Activated CD8-positive, alpha-beta memory T cell treated with anti-CD3 and anti-CD28 coated beads, Interleukin-2, amount 50 U/mL, for 1 hour (primary cell): Measurements from ENCODE around the gene CYTH4.

Experiments
- DNase-seq: peaks from one replicate; pipeline ENCODE4 v3.0.0-alpha.2; 2020; ENCODE audit errors: extremely low read depth

The CYTH4 gene

DNA sequence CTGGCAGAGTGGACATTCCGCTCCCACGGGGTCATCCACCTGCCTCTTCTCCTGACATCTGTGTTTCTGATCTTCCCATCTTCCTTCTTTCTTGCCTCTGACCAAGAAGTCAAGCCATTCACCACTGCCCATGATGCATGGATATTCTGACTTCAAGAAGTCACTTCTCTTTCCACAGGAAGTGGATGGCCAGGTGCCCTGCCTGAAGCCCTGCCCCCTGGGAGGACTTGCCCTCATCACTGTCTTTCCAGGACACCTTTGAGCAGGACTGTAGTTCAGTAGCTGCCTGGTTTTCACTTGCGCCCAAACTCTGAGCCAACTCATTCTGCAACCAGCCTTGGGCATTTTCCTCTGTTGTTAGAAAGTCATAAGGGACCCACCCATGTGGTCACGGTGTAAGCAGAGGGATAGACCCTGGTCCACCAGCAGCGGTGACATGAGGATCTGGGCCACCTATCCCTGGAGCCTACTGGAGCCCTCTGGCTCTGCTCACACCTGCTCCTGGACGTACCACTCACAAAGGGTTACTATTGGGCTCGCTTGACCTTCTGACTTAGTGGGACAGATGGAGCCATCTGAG, 6.9 kb downstream of the CYTH4 start:
- DNase-seq: no peak

DNA sequence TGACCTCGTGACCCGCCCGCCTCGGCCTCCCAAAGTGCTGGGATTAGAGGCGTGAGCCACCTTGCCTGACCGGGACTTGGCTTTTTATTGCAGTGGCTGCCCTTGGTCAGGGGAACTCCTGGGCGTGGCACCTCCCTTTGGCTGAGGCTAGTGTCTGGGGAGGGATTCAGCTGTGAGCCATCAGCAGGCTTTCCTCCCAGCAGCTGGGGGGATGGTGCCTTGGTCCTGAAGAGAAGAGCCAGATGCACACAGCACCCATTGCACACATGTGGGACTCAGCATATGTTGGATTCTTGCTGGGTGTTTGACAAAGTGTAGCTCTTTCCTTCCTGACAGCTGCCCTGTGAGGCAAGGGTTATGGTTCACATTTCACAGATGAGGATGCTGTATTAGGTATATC, 8.4 kb downstream of the CYTH4 start:
- no peak for DNase-seq

DNA sequence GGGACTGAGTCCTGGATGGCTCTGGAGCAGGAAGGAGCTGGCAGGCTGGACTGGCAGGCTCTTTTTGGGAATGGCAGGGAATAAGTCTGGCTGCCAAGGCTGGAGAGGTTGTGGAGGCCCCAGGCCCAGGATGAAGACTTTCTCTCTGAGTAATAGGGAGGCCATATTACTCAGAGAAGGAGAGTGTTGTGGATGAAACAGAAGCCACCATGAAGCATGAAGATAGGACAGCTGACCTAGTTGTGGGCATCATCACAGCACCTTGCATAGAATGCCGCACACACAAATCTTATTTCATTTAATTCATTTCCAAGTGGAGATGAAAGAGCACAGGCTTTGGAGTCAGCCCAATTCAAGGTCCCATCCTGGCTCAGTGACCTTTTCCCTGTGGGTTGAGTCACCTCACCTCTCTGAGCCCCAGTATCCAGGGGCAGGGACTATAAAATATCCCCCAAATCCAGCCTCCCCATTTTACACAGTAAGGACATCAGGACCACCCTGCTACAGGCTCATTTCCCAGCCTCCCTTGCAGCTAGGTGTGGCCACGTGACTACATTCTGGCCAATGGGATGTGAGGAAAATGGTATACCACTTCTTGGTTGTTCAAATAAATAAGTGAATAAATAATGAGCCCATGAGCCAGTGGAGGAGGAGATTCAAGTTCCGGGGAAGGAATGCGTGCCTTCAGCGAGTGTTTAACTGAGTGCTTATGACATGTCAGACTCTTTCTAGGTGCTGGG, 9.4 kb downstream of the CYTH4 start:
- DNase-seq: no peak

DNA sequence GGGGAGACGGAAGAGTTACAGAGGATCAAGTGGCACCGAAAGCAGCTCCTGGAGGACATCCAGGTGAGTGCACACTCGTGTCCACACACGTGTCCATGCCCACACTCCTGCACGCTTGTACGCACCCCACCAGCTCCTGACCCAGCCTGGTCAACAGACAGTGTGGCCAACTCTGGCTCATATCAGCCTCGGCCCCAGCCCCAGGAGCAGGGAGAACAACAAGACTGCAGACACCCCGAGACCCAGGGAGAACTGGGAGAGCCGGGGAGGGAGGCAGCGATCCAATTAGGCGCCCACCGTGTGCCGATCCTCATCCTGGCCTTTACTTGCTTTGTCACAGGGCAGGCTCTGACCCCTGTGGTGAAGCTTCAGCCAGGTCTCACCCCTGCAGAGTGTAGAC, 10.3 kb downstream of the CYTH4 start:
- no peak for DNase-seq

DNA sequence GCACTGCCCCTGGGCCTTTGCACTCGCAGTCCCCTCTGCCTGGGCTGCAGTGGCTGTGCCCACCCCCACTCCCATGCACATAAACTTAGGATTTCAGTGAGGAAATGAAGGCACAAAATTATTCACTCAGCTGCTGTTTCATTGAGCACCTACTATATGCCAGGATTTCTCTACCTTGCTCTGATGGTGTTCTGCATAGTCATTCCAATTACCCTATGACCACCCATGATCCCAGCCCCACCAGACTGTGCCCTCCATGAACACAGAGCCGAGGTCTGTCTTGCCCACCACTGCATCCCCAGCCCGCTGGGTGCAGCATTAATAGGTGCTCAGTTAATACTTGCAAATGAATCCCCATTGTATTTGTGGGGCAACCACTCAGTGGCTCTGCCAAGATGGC, 10.9 kb downstream of the CYTH4 start:
- DNase-seq: no peak

DNA sequence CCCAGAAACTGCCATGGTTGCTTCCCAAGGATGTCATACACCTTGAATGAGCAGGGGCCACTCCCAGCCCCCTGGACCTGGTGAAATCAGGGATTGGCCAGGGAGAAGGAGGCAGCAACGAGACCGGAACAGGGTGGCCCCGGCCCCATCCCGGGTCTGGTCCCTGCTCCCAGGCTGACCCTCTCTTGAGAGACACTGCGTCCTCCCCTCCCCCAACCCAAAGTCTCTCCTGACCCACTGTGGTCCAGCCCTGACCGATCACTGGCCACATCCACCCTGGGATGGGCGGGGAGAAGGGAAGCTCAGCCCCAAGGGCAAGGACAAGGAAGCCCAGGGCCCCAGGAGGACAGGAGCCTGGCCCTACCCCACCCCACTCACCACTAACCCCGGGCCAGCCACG, 12.4 kb downstream of the CYTH4 start:
- DNase-seq: no peak

DNA sequence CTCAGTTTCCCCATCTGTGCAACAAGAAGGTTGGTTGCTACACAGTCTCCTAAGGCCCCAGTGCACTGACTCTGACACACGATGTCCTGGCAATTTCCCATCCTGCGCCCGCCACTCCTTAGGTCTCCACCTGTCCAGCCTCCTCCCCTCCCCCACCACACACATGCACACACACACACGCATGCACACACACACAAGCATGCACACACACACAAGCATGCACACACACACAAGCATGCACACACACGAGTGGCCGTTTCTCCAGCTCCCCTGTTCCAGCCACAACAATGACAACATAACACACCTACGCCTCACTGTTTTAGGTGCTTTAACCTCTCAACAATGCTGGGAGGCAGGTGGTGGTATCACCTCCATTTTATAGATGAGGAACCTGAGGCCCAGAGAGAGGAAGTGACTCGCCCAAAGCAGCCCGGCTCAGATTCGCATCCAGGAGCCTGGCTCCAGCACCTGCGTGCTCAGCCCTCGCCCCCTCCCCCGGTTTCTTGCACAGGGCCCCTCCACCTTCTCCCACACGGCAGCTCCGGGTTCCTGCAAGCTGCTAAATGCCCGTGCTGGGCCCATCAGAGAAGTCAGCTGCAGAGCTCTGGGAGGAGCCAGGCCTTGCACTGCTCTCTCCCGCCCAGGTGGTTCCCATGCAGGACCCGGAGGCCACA, 13.0 kb downstream of the CYTH4 start:
- DNase-seq: no peak

DNA sequence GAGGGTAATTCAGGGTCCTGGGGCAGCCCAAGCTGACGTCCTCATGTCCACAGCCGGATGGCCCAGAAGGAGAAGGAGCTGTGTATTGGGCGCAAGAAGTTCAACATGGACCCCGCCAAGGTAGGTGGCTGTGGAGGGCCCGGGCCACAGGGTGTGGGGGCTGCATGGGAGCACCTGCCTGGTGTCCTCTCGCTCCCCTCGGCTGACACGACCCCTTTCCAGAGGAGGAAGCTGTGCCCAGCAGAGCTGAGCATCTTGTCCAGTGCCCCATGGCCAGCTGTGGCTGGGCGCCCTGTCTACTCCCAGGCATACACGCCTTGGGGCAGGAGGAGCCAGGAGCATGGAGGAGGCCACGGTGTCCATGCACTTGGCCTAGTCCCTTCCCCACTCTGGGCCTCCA, 13.6 kb downstream of the CYTH4 start:
- no peak for DNase-seq

DNA sequence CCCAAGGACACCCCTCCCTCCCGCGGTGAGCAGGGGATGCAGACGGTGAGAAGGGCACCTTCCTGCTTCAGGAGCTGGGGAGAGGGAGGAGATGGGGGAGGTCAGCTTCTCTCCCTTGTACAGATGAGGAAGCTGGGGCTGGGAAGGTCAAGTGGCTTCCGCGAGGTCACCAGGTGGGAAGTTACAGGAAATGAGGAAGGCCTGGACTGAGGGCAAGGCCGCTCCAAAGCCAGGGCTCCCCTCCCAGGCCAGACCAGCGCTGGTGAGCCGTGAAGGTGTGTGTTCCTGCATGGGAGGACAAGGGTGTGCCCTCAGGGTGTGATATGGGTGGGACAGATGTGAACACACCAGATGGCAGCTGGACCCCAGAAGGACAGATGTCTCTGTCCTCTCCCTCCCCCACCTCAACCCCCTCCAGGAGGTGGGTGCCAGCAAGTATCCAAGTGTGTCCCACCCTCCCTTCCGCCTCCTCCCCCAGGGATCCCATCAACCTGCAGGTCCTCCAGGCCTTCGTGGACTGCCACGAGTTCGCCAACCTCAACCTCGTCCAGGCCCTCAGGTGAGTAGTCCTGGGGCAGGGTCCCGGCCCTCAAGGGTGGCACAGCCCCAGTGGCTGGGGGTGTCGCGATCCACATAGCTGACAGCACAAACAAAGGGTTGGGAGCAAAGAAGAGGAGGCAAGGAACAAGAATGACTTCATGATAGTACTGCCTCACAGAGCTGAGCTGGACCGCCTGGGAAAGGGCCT, 16.6 kb downstream of the CYTH4 start:
- DNase-seq: no peak

DNA sequence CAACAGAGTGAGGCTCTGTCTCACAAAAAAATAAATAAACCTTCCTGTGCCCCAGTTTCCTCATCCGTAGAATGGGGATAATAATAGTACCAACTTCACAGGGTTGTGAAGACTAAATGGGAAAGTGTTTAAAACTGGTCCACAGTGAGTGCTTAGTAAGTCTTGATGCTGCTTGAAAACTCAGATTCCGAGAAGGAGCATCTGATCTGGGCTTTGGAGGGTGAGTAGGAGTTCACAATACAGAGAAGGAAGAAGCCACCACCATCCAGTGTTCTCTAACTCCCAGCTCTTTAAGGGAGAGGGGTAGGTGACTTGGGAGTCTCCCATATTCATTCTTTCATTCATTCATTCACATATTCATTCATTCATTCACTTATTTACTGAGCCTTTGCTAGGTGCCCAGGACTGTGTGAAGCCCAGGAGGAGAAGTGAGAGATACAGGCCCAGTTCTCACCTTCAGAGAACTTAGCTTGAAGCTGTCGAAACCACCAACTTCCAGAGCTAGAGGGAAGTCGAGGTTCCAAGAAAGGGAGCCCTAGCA, 17.7 kb downstream of the CYTH4 start:
- no peak for DNase-seq

DNA sequence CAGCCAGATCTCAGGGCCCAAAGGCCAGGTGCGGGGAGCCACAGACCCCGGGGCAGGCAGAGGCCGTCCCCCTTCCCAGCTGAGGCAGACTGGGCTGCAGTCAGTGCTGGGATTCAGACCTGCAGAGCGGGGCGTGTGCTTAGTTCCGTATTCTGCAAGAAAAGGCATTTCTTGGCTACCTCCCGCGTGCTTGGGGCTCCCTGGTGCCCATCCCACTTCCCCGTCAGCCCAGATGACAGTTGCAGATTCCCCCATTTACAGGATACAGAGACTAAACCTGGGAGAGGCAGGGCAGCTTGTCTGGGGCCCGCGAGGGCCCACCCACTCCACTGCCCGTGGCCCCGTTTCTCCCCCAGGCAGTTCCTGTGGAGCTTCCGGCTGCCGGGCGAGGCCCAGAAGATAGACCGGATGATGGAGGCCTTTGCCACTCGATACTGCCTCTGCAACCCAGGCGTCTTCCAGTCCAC, 18.3 kb downstream of the CYTH4 start:
- no peak for DNase-seq

DNA sequence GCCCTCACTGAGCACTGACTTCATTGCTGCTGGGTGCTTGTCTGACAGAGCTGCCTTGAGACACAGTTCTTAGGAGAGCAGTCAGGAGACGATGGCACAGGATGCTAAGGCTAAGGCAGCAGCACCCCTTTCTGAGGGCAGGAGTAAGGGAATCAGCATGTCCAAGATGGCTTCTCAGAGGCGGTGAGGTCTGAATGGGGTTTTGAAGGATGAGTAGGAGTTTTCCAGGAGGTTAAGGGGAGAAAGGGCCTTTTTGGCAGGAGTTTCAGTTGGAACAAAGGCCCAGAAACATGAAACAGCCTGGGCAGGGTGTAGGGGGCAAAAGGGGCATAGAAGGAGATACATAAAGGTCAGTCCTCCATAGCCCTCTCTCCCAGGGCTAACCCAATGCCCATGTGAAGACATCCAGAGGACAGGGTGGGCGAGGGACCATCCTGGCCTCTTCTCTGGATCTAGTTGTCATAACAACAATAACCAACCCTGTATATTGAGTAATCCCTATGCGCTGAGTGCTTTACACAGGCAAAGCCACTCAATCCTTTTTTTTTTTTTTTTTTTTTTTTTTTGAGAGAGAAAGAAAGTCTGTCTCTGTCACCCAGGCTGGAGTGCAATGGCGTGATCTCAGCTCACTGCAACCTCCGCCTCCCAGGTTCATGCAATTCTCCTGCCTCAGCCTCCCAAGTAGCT, 19.0 kb downstream of the CYTH4 start:
- DNase-seq: no peak

DNA sequence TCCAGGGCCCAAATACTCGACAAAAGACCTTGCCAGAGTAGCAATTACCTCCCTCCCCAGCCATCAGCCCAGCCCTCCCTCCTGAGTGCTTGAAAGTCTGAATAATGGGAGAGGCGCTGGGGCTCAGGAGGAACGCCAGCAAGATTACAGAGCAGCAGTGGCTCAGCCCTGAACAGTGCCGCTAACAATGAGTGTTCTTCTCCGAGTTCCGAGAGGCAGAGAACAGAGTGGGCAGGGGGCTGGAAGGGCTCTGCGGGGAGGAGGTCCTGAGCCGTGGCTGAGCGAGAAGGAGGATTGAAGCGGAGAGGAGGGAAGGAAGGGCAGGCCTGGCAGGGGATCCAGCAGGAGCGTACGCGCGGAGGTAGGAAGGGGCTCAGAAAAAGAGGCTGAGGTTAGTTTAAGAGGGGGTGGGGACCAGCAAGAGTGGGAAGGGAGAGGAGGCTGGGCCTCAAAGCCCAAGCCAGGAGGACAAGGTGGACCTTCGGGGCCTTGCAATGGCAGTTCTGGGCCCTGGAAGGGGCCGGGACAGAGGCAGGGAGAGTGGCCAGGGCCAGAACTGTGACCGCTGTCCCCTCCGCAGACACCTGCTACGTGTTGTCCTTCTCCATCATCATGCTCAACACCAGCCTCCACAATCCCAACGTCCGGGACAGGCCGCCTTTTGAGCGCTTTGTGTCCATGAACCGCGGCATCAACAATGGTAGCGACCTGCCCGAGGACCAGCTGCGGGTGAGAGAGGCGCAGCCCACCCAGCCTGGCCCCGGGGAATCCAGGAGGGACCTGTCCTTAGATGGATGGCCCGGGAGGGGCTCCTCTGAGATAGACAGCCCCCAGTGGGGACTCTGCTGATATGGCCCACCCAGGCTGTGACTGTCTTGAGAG, 20.6 kb downstream of the CYTH4 start:
- no peak for DNase-seq

DNA sequence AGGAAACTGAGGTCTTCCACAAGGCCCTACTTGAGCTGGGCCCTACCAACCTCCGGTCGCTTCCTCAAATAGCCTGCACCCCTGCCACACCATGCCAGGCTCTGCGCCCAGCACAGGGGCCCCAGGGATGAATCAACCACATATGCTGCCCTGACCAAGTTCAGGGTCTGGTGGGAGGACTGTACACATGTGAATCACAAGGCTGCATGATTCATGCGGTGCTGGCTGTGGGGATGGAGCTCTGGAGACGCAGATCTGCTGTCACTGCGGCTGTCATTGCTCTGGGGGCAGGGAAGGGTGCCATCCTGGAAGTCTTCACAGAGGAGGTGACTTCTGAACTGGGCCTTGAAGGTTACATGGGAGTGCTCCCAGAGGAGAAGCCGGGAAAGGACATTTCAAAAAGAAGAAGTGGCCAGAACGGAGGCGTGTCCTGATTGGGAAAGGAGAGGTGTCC, 21.5 kb downstream of the CYTH4 start:
- DNase-seq: no peak

DNA sequence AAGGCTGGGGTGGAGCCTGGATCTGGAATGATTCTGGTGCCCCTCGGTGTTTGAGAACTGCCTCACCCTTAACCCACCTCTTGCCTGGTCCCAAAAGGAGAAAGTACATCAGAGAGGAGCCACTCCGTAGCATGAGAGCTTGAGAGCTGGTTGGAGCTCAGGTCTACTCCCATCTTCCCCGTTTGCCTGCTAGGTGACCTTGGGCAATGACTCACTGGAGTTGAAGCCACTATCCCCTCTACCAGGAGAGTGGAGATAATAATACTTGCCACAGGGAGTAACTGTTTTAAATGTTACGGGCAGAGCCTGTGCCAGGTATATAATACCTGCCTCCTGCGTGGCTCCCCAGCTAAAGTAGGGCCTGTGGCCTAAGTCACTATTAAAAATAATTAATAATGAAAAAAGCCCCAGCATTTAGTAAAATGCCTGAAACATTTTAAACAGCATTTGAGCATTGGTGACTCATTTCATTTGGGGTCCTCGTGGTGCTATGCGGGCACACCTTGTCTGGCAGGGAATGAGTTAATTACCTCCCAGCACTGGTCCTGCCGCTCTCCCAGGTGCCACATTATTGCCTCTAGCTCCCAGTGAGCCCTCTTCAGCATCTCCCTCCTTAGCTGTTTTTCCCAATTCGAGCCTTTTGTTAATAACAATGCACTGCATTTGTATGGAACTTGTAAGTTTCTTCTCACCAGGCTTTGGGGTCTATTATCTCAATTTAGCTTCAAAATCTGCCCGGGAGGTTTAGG, 22.5 kb downstream of the CYTH4 start:
- DNase-seq: no peak

DNA sequence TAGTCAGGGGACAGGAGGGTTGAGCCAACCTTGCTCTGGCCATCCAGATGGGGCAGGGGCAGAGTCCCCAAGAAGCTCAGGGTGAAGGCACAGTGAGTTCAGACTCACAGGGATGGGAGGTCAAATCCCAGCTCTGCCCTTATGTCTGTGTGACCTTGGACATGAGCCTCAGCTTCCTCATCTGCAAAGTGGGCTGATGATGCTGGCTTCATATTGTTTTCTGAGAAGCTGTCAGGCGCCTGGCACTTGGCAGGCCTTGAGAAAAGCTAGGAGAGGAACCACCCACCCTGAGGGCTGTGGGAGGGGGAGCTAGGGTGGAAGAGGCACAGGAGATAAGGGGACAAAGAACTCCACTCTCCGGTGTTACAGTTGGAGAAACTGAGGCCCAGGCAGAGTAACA, 23.6 kb downstream of the CYTH4 start:
- DNase-seq: no peak

DNA sequence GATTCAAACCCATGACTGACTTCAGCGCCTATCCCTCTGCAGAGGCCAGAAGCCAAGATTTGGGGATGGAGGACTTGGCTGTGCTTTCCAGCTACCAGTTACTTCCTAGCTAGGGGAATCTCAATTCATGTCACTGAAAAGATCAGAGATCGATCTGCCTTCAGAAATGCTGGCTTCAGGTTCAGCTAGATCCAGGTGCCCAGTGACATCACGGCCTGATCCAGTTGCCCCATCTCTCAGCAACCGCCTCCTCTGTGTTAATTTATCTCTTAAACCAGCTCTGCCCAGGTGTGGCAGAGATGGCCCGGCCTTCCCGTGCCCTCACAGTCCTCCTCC, 24.2 kb downstream of the CYTH4 start:
- DNase-seq: no peak

DNA sequence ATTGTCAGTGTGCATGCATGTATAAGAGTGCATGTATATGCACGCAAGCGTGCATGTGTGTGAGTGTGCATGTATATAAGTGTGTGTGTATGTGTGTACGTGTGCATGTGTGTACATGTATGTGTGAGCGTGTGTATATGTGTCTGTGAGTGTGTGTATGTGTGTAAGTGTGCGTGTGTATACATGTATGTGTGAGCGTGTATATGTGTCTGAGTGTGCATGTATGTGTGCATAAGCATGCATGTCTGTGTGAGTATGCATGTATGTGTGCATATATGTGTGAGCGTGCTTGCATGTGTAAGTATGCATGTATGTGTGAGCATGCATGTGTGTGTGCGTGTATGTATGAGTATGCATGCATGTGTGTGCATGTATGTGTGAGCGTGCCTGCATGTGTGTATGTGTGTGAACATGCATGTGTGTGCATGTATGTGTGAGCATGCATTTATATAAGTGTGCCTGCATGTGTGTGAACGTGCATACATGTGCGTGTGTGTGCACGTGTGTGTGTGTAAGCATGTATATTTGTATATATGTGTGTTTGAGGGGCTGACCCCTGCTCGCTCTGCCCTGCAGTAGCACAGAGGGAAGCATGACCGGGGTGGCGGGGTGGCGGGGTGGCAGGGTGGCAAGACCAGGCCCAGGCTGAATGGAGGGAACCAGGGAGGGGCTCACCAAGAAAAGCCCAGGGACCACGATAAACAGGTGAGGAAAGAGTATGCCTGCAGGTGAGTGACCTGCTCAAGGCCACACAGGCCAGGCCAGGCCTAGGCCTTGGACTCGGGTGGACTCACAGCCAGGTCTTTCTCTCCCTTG, 26.3 kb downstream of the CYTH4 start:
- no peak for DNase-seq
